AG08396 (cell line): ENCODE measurements around the gene ATP11A.
A peak's percentile ranks its signal among the peaks of the same experiment; 100 is the strongest.

ENCODE experiments used
- DNase-seq: peaks from one replicate; pipeline ENCODE4 v3.0.0; 2012; ENCODE audit warnings: low spot score, mixed read lengths

Gene ATP11A

DNA sequence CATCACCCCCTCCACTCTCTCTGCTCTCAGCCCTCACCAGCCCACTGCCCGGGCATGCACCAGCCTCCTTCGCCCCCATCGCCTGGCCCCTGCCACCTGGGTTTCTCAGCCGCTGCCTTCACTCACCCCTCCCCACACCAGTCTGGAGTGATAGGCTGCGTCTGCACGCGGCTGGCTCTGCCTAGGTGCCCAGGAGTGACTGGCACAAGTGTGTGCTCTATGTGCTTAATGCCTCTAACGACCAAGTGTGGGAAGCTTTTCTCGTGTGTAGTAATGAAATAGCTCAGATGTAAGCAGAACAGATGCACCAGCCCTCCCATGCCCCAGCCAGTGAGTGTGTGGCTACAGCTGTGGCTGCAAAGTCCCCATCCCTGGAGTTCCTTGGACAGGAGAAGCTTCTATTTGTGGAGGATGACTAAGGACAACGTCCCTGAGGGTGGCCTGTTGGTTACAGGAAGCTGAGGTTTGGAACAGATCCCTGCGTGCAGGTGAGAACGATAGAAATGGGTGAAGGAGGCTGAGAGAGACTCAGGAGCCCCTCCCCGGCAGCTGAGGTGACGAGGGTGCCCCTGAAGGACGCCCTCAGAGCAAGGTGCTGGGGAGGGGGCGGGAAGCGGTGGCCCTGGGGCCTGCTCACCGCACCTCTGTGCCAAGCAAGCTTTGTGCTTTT is 35.6 kb downstream of the ATP11A start:
- no peak for DNase-seq

DNA sequence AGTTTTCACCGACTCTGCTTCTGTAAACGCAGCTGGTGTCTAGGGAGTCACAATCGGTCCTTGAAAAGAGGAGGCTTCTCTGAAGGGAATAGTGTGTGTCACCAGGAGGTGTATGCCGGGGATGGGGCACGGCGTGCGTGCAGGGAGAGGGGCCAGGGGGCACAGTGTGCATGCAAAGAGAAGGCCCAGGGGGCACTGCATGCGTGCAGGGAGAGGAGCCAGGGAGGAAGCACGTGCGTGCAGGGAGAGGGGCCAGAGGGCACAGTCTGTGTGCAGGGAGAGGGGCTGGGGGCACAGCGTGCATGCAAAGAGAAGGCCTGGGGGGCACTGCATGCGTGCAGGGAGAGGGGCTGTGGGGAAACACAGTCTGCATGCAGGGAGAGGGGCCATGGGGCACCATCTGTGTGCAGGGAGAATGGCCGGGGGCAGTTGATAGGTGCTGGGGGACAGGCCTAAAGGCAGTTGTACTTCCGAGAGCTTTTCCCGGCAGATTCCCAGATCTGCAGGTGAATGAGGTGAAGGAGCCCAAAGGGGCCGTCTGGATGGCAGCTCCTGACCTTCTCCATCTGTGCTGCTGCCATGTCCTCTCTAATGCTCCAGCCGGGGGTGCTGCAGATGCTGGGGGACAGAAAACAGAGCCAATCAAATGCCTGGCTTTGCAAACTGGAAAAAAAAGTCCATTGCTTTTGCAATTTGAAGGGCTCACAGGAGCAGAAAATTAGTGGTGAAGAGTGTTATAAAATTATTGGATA is 36.4 kb downstream of the ATP11A start:
- no peak for DNase-seq

DNA sequence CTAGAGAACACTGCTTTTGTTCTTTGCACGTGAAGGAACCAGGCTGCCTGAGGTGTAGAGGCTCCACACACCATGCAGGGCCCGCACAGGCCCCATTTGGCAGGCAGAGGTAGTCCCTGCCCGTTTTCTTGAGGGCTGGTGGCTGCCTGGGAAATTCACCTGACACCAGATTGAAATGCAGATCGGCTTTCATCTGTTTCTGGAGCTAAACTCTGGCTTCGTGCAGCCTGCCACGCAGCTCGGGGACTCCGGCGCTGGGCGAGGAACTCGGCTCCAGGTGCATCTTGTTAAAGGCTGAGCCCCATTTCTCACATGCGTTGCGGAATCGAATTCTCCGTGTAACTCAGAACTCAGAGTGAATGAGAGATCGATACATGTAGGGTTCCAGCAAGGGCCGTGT is 37.7 kb downstream of the ATP11A start:
- DNase-seq, result no peak

DNA sequence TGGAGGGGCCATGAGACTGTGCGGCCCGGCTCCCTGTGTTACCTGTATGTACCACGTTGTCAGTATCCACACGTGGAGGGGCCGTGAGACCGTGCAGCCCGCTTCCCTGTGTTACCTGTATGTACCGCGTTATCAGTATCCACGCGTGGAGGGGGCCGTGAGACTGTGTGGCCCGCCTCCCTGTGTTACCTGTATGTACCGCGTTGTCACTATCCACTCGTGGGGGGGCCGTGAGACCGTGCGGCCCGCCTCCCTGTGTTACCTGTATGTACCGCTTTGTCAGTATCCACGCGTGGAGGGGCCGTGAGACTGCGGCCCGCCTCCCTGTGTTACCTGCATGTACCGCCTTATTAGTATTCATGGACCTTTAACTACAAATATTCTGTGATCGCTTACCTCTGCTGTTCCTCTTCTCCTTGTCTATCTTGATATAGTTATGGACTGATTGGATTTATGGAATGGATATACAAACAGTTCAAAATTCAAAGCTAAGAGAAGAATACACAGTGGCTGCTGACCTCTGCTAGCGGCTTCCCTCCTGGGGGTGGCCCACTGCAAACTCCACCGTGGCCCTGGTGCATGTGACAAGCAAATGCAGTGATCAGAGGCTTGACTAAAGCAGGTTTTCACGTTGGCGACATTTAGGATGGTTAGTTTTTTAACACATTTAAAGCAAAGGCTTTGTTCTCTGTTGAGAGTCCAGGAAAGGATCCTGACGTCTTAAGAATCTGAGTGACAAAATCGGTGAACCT is 38.7 kb downstream of the ATP11A start:
- no peak for DNase-seq

DNA sequence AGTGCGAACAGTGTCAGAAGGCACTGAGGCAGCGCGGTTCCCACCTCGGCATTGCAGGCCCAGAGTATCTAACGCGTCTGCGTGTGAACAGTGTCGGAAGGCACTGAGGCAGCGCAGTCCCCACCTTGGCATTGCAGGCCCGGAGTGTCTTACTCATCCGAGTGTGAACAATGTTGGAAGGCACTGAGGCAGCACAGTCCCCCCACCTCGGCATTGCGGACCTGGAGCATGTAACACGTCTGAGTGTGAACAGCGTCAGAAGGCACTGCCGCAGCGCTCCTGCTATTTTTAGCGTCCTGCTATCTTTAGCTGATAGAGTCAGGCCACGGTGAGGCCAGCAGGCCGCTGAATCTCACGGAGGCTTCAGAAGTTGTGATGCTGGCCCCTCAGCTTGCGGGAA is 39.6 kb downstream of the ATP11A start:
- DNase-seq, result no peak

DNA sequence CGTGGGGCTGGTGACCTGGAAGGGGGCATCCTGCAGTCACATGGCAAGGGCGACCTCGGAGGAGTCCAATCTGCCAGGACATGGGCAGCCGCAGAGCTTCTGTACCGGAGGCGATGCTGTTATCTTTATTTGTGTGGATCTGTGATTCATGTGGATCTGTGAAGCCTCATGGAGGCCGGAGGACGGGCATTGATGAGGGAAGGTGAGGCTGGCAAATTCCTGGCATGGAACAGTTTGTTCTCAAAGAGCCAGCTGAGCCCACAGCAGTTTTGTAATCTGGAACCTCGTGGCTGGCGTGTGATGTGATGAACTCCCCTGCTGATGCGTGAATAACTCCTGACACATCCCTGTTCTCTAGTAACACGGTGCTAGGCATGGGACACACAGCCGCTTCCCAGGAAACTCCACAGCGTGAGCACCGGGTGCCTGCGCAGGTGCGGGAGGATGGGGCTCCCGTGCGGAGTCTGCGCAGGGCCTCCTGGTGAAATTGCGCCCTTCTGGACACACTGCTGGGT is 40.4 kb downstream of the ATP11A start:
- no peak for DNase-seq

DNA sequence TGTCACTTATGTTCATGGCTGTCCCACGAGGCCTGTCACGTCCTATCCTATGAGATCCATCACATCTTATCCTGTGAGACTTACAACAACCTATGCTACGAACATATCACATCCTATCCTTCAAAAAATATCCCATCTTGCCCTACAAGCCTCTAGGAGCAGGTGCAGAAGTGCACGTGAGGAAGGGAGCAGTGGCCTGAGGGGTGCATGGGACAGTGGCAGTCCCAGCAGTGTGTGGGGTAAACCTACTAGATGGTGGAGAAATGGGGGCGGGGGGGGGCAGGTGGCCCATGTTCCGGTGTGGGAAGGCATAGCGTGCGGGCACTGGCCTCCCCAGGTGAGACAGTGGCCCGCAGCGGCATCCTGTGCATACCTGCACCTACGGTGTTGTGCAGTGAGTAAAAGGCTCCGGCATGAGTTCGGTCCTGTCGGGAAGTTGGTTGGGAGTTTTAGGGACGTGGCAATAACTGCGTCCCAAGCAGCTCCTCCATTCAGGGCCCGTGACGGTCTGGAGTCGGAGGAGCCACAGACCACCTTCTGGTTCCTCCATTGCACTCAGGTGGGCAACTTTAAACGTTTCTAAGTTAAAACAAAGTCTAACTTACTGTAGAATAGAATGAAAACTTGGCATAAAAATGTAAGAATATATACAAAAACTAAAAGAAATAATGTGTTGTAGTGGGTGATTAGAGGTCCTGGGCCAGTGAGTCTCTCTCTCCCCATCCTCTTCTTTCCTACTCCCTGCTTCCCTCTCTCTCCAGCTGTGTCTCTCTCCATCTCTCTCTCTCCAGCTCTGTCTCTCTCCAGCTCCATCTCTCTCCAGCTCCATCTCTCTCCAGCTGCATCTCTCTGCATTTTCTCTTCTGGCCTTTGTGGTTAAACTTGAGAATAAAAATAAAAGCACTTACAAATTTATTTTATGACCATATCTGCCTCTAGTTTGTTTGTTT is 42.1 kb downstream of the ATP11A start:
- no peak for DNase-seq

DNA sequence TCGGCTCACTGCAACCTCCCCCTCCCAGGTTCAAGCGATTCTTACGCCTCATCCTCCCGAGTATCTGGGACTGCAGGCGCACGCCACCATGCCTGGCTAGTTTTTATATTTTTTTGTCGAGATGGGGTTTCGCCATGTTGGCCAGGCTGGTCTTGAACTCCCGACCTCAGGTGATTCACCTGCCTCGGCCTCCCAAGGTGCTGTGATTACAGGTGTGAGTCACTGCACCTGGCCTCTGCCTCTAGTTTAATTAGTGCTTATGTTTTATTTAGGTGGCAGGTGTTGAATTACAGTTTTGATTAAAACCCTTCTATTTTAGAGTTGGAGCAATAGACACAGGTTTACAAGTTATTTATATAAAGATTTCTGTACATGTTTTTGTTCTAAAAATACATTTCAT is 42.8 kb downstream of the ATP11A start:
- no peak for DNase-seq

DNA sequence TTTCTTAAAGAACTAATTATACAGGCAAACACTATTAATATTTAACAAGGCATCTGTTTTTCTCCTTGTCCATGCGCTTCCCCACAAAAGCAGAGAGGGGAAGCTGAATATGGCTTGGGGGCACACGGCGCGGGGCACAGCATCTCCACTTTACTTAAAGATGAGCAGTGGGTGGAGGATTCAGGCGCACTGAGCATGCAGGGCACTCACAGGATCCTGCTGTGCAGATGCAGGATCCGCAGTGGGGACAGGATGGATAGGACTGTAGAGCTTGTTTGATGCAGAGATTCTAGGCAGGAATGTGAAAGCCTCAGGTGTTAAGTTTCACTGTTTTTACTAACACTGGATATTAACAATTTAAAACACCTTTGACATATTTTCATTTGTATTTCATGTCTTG is 43.3 kb downstream of the ATP11A start:
- DNase-seq, result no peak

DNA sequence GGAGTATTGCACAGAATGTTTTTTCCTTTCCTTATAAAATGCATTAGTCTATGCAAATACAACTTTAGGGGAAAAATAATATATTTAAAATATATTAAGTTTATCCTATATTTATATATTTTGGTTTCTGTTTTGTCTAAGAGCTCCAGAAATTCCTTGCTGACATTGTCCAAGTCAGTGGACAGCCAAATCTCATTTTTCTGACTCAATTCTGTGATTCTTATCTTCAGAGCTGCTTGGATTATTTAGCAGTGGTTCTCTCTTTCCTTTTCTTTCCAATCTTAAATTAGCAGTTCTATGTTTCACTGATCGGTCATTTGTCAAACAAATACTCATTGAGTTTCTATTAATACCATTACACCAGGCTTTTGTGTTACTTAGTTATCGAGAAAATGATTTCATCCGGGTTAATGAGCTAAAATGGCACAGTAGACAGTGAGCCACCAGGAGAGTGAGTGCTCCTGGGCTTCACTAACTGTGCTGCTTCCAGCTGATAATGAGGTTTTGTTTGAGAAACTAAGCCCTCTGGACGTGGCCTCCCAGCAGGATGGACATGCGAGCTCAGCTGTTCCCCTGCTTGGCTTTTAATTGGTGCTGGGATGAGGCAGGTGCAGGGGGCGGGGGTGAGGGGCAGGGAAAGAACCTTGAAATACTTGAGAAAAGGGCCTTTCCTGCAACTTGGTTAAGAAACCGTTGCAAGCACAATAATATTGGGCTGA is 44.0 kb downstream of the ATP11A start:
- no peak for DNase-seq

DNA sequence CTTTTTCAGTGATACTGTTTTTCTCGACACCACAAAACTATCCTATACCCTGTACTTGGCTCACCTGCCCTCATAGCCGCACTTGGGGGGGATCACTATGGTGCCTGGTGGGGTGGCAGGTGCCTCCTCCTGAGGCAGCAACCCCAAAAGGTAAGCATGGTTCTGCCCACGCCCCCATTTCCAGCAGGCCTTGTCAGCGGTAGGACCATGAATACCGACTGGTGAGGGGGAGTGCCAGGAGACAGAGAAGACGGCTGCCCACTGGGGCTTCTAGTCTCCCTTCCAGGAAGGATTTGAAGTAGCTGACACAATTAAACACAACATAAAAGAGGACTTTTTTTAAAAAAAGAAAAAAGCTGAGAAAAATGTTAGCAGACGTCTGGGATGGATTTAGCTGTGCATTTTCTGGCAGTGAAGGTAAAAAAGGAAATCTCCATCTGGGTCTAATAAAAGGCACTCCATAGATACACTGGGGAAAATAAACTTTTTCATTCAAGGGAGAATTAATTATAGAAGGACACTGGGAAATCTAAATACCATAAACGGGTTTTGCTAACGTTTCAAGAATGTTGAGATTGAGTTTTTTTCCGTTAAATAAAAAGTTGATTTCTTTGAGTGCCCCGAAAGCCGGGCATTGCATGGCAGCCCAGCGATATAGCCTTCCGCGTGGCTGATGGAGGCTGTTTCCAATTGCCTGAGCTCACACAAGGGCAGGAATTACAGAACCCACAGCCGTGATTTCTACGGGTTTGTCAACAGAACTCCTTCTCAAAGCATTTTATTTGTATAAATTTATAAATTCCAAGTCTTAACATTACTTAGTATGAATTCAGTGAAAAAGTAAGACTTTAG is 45.1 kb downstream of the ATP11A start:
- no peak for DNase-seq

DNA sequence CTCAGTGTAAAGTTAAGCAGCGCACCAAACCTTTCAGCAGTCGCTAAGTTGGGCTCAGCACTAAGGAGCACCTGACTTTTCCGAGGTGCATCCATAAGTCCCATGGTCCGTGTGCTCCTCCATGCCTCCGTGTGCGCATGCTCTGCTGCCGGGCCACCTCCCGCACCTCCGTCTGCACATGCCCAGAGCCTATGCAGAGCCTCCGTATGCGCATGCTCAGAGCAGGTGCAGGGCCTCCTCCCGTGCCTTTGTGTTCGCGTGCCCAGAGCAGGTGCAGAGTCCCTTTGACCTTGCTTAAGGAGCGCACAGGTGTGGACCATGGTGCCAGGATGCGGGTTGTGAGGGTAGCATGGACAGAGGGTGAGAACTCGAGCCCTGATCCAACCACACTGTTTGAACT is 46.0 kb downstream of the ATP11A start:
- DNase-seq, result no peak

DNA sequence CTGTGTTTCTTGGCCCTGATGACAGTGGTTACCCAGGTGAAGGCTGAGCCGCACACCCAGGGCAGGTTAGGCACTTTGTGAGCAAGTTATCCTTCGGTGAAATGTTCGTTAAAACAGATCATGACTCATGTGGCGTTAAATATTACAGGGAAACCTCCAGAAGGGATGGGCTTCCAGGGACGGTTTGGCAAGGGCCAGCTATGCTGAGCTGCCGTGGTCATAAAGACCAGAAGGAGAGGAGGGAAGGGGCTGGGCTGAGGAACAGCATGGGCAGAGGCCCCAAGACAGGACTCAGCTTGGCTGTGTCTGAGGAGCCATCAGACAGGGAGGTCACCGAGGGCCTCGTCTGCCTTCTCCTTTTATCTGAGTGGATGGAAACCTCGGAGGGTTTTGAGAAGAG is 47.5 kb downstream of the ATP11A start:
- no peak for DNase-seq

DNA sequence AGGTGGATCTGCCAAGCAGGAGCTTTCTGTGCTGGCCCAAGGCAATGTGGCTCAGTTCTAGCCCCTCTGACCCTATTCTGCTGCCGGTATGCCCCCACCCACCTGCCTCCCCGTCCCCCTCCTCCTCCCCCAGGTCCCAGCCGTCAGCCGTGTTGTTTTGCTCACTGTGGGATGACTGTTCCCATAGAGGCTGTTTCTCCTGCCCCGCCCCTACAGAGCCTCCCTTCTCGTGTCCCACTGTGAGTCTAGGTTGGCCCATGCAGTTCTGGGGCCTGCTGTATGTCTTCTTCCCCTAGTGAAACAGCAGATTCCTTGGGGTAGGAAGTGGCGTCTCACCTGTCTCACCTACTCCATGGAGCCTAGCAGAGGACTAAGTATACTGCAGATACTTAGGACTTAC is 48.8 kb downstream of the ATP11A start:
- DNase-seq, result no peak

DNA sequence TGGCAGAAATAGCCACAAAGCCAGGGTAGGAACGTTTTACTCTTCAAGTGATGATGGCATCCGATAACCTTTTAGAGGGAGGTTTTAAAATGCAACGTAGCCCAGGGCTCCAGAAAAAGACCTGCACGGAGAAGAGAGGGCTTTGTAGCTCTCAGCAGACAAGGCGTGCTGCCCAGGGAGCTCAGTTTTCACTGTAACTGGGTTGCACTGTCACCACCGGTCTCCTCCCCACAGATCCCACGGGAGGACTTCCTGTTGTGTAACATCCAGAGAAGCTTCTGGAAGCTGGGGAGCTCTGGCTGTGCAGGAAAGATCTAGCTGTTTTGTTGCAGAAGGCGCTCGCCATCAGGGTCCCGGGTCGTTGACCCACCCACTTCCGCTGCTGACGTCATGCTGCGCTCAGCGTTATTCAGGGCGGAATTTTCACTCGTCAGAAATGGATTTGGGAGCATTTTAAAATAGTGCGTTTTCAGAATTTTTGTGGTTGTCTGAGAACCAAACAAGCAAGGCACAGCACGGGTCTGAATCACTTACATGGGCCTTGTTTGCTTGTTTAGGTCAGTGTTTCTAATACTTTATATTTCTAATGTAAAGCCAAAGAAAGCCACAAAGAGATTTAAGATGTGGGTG is 50.8 kb downstream of the ATP11A start:
- DNase-seq, result peak; percentile 85

DNA sequence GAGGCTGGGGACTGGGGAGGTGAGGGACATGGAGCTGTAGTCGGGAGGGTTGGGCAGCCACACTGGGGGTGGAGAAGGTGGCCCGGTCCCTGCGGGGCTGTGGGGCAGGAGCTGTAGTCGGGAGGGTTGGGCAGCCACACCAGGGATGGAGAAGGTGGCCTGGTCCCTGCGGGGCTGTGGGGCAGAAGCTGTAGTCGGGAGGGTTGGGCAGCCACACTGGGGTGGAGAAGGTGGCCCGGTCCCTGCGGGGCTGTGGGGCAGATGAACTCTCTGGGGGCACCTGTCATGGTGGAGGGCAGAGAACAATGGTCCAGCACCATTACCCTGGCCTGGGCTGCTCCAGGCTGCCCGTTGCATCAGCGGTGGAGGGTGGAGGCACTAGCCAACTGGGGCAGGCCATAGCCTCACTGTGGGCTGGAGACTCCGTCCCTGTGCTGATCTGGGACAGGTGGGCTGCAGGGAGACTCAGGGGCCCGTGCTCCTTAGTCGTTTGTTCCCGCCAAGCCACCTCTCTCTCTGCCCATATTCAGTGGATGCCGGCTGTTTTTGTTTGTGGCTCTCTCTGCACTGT is 51.4 kb downstream of the ATP11A start:
- DNase-seq, result no peak

DNA sequence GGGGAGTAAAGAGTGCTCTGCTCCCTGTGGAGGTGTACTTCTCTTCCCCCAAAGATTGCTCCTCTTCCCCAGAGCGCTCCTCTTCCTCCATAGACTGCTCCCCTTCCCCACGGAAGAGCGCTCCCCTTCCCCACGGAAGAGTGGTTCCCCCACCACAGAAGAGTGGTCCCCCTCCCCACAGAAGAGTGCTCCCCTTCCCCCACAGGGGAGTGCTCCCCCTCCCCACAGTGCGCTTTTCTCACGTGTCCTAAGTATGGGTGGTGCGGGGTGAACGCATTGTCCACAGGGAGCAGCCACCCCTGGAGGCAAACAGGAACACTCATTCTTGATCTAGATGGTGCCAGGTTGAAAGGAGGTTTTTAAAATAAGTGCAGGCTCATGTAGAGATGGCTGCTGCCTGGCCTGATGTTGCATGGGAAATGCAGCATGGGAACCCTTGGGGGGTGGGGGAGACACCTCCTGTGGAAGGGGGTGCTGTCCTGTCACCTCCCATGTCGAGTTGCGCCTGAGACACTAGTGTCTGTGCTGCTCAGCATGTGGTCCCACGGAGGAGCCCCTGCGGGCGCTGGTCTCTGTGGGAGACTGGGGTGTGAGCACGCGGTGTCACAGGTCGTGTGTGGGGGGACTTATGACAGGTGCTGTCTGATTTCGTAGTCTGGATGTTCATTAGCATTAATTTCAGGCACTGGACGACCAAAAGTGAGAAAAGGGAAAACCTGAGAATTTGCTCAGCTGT is 52.2 kb downstream of the ATP11A start:
- no peak for DNase-seq

DNA sequence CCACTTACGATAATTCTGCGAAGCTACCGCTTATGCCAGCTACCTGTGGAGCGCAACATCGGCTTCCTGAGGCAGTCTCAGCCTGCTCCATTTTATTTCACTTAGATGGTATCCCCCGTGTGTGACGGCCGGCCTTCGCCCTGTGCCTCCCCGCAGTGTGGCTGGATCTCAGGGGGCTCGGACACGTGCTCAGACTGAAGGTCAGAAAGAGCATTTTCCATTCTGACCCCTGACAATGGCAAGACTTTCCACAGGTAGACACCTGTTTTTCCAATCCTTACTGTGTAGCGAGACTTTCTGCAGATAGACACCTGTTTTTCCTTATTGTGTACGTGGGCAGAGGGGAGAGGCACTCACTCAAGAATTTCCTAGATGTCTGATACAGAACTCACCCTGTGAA is 52.7 kb downstream of the ATP11A start:
- DNase-seq, result no peak
